ENCODE data around the gene FBXO17.

- TF ChIP-seq TP53 (CRISPR knock-in tag; IDR thresholded peaks at IDR 0.05) (no peak), ELK1 (IDR thresholded peaks at IDR 0.05; ENCODE audit: low read depth, low read length) (no peak), SREBF2 (IDR thresholded peaks at IDR 0.05) (no peak)
Observed at GRCh38 chr19:38920602-38921419, 54.7 kb downstream of the FBXO17 start.
